ENCODE results near the gene TRABD.
"Not testable (repeated sequence)": the region's sequence is repeated elsewhere in the genome, so short reads cannot be mapped to it uniquely, and the experiment has no call there.

Gene TRABD

GRCh38 chr22:50157709-50158375 lies 27.9 kb upstream of the TRABD start:
- no peak for DNase-seq (ENCODE audit: extremely low read depth, low read depth)
- TF ChIP-seq, protein P1, sequence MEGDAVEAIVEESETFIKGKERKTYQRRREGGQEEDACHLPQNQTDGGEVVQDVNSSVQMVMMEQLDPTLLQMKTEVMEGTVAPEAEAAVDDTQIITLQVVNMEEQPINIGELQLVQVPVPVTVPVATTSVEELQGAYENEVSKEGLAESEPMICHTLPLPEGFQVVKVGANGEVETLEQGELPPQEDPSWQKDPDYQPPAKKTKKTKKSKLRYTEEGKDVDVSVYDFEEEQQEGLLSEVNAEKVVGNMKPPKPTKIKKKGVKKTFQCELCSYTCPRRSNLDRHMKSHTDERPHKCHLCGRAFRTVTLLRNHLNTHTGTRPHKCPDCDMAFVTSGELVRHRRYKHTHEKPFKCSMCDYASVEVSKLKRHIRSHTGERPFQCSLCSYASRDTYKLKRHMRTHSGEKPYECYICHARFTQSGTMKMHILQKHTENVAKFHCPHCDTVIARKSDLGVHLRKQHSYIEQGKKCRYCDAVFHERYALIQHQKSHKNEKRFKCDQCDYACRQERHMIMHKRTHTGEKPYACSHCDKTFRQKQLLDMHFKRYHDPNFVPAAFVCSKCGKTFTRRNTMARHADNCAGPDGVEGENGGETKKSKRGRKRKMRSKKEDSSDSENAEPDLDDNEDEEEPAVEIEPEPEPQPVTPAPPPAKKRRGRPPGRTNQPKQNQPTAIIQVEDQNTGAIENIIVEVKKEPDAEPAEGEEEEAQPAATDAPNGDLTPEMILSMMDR (IDR thresholded peaks at IDR 0.05; ENCODE audit: low read depth, low read length): no peak

GRCh38 chr22:50160947-50161346 lies 24.8 kb upstream of the TRABD start:
- TF ChIP-seq, protein P1 (IDR thresholded peaks at IDR 0.05; ENCODE audit: low read depth, low read length): no peak
- no peak for DNase-seq (ENCODE audit: extremely low read depth, low read depth)

- TF ChIP-seq, protein P1 (IDR thresholded peaks at IDR 0.05; ENCODE audit: low read depth, low read length): no peak
- DNase-seq (ENCODE audit: extremely low read depth, low read depth): no peak
Observed at GRCh38 chr22:50161508-50162390, 24.0 kb upstream of the TRABD start.

- TF ChIP-seq, protein P1 (IDR thresholded peaks at IDR 0.05; ENCODE audit: low read depth, low read length): no peak
- DNase-seq (ENCODE audit: extremely low read depth, low read depth): no peak
Observed at GRCh38 chr22:50162391-50162956, 23.2 kb upstream of the TRABD start.

DNA sequence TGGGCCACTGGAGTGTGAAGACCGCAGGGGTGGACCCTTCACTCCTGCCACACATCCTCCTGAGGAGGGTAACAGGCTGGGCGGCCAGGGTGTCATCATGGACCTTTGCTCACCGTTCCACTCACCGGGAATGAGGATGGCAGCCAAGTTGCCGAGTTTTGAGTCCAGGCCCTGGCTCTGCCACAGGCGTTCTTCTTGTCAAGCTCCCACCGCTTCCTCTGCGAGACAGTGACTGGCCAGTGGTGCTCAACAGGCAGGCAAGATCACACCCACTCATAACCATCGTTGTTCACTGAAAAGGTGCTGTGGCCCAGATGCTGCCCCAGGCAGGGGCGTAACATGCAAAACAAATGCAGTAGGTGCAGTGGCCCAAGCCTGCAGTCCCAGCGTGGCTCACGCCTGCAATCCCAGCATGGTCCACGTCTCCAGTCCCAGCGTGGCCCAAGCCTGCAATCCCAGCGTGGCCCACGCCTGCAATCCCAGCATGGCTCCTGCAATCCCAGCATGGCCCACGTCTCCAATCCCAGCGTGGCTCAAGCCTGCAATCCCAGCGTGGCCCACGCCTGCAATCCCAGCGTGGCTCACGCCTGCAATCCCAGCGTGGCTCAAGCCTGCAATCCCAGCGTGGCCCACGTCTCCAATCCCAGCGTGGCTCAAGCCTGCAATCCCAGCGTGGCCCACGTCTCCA lies 20.1 kb upstream of the TRABD start:
- no peak for DNase-seq (ENCODE audit: extremely low read depth, low read depth)
- TF ChIP-seq, protein P1 (IDR thresholded peaks at IDR 0.05; ENCODE audit: low read depth, low read length): no peak

DNA sequence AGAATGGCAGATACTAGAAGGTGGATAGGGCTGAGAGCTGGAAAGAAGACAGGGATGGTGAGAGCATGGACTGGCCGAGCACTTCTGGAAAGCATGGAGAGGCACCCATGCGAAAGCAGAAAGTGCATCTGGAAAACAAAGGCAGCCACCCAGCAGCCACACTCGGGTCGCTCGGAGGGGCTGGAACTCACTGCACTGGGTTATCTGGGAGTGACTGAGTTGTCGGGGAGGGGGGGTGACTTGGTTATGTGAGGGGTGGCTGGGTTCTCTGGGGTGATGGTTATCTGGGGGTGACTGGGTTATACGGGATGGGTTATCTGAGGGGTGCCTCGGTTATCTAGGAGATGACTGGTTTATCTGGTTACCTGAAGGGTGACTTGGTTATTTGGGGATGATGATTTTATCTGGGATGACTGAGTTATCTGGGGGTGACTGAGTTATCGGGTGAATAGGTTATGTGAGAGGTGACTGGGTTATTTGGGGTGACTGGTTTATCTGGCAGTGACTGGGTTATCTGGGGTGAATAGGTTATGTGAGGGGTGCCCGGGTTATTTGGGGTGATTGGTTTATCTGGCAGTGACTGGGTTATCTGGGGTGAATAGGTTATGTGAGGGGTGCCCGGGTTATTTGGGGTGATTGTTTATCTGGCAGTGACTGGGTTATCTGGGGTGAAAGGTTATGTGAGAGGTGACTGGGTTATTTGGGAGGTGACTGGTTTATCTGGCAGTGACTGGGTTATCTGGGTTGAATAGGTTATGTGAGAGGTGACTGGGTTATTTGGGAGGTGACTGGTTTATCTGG lies 17.8 kb upstream of the TRABD start:
- TF ChIP-seq, protein P1 (IDR thresholded peaks at IDR 0.05; ENCODE audit: low read depth, low read length): no peak
- DNase-seq (ENCODE audit: extremely low read depth, low read depth): no peak

GRCh38 chr22:50168490-50169180 lies 17.1 kb upstream of the TRABD start:
- DNase-seq (ENCODE audit: extremely low read depth, low read depth): not testable (repeated sequence)
